Right renal pelvis (tissue), 4 donors: ENCODE results near the gene SGIP1. TPM values are rescaled to one million over a fixed set of nuclear protein-coding genes. Genes with fewer than 3 reads are reported as not detected.
A peak's percentile ranks its signal among the peaks of the same experiment; 100 is the strongest.
"Not testable (repeated sequence)": the region's sequence is repeated elsewhere in the genome, so short reads cannot be mapped to it uniquely, and the experiment has no call there.

ENCODE experiments used
- DNase-seq, 4 donors: peaks; one replicate each; pipeline ENCODE4 v3.0.0-alpha.2; 2013; ENCODE audit warnings: low read depth in 4 of 4, low spot score in 3 of 4, missing footprints in 1 of 4
- polyA plus RNA-seq, 4 donors: library from polyadenylated mRNA; unstranded; fragments of 120-200 nt; gene quantifications; one replicate each; pipeline ENCODE4 v1.2.1, GENCODE V29; 2013; ENCODE audit not compliant: insufficient read length in 4 of 4

SGIP1 gene
- polyA plus RNA-seq, 4 donors = 12.8 to 16.4 (median 15.4) TPM

DNA sequence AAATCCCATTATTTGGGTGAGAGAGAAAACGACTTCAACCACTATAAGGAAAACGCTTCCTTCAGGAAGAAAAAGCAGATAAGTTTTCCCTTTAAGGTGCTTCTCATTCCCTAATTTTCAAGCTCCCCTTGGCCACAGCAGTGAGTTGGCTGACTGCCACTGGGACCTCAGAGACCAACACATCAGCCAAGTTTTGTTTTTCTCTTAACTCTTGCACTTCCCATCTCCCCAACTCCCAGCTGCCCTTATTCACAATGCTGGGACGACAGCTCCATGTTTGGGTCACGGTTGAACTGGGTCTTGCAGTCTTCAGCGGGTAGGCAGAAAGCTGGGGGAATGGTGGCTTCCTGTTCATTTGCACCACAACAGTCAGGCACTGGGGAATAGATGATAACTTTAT, 18.9 kb downstream of the SGIP1 start:
- DNase-seq = no peak

DNA sequence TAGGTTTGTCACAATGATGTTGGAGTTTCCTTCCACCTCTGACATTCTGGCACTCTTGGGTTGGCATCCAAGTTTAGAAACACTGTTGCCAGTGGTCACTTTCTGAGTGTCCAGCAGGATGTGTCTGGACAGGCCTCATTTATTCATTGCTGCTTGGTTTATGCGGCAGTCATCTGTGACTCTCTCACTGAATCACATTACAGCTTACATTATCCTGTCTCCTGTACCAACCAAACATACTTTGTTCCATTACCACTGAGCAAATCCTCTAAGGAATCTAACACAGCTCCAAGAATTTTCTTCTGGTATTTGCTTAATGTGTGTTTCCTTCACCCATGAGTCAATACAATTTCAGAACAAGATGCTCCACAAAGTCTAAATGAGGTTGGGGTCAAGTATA, 19.9 kb downstream of the SGIP1 start:
- DNase-seq = no peak

DNA sequence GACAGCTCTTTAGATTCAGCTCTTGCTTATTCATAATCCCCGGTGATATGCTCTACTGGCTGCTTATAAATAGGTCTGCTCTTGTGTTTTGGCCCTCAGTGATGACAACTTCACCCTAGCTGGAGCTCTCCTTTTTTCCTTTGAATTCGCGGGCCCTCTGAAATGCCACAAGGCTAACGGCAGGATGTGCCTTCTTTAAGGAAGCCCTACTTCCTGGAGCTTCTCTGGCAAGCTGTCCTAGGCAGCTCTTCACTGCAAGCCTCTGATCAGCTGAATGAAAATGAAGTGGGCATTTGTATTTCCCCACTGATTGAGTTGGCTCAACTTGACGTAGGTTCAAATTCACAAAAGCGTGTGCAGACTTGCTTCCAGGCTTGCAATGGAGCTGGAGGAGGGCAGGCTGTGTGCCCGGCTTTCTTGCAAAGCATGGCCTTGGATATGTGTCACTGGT, 22.2 kb downstream of the SGIP1 start:
- no peak for DNase-seq

DNA sequence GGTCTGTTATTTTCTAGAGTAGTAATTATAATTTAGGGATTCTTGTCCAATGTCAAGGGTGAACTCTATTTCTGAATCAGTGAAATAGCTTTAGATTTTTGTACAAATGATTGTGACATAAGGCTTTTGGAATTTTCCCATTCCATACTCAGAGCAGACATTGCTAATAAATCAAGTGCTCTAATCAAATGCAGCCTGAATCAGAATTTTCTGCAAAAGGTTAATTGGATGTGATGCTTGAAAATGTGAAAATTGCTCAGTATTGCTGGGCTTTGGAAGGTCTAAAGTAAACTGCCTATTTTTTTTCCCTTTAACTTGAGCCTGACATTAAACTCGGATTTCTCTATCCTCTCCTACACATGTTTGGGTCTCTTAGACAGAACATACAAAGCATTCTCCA, 23.2 kb downstream of the SGIP1 start:
- DNase-seq = no peak

DNA sequence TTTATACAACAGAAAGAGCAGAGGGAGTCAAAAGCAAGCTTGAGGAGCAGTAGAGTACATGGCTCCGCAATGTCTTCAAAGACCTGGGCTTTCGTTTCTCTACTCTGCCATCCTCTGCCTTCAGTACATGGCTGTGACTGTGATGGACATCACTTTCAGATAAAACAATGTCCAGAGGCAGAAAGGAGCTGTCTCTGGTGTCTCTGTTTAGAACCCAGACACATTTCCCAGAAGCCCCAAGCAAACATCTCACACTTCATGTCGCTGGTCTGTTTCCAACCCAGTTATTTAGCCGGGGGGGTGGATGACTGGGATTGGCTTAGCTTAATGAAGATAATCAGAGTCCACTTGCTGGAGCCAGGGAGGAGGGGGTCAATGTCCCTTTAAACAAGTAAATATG, 25.6 kb downstream of the SGIP1 start:
- DNase-seq = no peak

DNA sequence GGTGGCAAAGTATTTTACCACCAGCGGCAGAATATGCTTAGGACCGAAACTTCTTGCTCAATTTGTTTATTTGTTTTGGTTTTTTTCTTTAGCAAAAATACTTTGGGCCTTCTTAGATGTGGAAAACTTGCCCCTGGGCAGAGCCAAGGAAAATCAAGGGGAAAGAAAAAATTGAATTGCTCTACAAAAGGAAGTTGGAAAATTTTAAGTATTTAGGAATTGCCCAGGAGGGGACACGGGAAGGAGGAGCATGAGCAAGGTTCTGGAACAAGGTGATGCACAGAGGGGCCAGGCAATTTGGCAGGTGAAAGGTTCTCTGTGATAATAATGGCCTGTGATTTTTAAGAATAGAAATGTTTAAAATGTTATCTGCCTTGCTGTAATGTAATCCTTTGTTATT, 28.6 kb downstream of the SGIP1 start:
- no peak for DNase-seq

DNA sequence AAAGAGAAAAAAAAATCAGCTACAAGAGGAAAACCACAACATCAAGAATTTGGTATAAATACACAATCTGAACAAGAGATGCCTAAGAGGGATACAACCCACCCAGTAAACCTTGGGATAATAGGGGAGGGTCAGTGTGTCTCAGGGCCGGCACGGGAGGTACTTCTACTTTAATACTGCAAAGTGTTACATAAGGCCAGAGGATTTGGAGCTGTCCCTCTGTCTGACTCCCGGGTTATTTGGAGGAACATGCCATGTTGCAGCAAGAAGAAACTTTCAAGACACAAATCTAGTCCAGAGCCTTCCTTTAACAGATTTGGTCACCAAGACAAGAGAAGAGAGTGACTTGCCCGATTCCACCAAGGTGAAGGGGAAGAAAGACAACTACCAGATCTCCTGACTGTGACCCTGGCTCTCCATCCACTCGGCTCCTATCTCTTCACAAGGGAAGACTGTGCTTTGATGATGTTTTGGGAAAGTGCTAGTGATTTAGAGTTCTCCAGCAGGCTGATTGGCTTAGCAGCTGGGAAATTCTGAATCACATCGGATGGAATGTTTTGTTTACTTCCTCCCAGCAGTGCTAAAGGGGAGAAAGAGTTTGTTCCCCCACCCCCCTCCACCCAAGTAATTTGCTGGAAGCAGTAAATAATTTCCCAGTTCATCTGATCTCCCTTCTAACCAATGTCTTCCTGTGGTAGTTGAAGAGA, 29.3 kb downstream of the SGIP1 start:
- peak in 2 of 4 donors; percentile 43 to 44 for DNase-seq

DNA sequence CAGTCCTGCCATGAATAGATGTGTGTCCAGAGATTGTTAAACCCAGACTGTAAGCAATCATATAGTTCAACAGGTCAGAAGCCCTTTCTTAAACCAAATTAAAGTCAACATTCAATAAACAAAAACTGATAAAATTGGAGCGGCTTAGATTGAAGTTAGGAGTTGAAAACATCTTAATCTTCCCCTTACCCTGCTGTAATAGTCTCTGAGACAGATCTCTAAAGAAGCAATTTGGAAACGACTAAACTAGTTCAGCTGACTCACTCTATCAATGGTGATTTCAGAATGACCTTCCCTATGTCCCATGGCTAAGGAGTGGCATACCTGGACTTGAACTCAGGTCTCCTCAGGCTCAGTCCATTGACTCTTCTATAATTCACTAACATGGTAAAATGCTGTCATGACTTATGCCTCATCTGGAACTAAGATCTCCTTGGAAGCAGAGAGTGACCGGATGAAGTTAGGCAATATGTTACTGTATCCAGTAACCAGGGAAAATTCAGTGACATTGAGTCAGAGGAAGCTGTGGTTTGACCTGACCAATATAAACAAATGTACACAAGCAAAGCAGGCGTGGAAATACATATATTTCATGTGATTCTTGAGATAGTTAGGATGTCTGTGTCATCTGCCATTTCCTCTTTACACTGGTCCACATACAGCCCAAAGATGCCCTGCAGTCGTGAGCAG, 30.1 kb downstream of the SGIP1 start:
- DNase-seq = no peak

DNA sequence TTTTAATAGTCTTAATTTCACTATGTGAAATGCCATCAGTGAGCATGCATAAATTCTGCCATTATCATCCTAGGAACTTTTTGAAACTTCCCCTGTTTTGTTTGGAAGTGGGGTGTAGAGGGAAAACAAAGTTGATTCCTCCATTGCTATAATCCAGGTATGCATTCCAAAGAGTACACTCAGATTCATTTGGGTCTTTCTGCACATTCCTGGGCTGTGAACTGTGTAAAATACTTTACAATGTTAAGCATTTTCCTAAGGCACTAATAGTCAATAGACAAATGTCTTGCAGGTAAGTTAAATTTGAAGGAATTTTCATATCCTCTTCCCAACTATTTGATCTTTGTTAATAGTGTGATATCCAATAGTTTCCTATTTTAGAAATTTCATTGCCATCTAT, 36.2 kb downstream of the SGIP1 start:
- DNase-seq = no peak

DNA sequence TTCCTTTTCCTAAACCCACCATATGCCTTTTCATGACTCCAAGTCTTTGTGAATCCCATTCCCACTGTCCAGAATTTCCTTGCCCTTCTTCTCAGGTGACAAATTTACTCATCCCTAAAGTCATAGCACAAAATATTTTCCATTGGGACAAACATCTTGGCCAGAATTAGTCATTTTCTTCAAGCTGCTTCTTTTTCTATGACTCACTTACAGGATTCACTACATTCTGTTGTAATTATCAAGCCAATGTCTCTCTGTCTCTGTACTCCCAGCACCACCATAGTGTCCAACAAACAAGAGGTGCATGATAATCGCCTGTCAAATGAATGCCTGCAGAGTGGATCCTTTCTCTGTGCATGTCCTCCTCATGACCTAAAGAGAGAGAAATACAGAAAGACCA, 37.8 kb downstream of the SGIP1 start:
- DNase-seq = no peak

DNA sequence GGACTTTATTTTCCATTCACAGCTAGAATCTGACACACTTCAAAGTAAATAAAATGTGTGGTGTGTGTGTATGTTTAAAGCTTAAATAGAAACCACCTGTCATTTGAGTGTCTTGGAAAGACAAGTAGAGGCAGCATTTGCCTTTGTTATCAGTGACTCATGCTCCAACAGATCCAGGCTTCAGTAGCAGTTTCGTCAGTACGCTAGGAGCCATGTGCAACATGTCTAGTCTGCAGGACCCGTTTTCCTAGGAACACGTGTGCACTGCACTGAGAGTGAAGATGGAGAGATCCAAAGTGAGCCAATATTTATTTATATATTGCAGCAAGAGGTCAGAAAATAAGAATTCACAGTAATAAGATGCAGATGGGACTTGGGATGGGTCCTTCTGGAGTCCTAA, 41.8 kb downstream of the SGIP1 start:
- DNase-seq = no peak

DNA sequence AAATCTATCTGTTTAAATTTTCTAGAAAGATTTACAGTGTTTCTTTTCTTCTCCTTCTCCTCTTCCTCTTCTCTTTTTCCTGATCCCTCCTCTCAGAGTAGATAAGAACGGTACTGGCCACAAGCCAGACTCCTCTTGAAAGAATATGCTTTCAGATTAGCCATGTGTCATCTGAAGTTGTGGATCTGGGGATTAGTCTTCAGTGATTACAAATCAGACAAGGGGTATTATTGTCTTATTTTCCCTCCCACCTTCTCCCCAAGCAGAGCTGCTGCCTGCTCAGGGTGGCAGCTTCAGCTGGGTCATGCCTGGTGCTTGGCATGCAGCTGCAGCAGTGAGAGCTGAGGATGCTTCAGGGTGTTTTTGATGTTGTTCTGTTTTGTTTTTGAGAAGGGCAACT, 42.7 kb downstream of the SGIP1 start:
- no peak for DNase-seq

DNA sequence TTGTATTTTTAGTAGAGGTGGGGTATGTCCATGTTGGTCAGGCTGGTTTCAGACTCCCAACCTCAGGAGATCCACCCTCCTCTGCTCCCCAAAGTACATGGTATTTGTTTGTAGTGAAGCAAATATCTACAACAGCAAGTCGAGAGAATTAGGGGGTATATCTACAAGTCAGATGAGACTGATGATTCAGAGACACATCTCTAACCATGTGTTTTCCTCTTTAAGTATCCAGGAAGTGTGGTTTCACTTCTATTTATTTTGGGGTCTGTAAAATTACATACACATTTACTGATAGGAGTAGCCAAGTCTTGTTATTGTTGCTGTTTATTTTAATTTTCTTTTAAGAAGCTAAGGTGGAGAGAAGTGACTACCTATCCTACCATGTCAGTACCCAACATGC, 44.9 kb downstream of the SGIP1 start:
- no peak for DNase-seq

DNA sequence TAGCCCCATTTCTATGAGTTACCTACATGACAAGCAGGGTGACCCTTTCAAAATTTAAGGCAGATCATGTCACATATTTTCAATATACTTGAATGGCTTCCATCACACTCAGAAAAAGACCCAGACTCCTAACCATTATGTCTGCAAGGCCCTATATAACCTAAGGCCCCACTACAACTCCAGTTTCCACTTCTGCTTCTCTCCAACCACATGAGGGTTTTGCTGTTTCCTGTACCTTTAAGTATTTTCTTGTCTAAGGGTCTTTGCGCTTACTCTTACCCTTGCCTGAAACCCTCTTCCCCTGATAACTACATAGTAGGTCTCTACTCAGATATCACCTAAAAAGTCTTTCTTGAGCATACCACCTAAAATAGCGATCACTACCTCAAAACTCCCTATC, 46.1 kb downstream of the SGIP1 start:
- no peak for DNase-seq

DNA sequence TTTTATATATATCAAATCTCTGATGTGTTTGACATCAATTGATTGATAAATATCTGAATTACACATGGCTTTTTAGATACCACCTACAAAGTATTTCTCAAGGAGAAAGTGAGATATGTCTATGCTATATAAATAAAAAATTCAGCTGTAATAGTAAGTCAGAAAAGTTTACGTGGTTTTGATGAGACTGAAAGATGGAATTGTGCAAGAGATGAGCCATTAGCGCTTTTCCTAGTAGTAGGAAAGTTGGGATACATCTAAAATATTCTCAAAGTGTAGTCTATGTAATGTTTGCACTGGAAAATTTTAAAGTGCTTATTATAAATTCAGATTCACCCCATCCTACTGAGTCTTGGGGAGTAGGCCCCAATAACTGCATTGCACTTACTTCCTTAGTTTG, 49.1 kb downstream of the SGIP1 start:
- DNase-seq = no peak

DNA sequence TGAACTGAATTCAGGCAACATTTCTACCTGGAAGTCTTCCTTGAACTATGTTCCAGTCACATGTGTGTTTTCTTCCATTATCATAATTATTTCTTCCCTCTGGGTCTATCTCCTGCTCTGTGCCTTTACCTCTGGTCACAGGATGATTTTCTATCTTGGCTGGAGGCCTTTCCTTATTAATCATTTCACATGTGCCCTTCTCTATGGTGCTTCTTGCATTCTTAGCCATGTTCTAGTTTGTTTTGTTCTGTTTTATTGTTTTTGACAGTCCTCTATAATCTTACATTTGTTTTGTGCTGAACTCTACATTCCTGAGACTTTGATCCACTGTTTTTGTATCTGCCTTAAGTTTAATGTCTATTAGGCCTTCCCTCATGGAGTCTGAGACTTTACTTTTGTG, 51.0 kb downstream of the SGIP1 start:
- no peak for DNase-seq

DNA sequence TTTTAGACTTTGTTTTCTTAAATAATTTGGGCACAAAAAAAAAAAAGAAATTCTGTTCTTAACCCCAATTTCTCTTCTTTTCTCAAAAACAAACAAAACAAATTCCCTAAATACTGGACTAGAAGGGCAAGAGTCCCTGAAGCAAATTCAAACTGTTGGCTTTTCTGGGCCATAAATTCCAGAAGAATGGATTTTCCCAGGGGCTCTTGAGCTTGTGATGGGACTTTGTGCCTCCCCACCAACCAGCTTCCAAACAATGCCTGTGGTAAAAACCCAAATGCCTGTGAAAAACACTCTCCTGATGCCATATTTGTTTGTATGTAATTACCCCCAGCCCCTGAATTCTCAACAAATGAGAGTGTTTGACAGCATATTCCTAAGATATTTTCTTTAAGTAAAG, 55.4 kb downstream of the SGIP1 start:
- DNase-seq = no peak

DNA sequence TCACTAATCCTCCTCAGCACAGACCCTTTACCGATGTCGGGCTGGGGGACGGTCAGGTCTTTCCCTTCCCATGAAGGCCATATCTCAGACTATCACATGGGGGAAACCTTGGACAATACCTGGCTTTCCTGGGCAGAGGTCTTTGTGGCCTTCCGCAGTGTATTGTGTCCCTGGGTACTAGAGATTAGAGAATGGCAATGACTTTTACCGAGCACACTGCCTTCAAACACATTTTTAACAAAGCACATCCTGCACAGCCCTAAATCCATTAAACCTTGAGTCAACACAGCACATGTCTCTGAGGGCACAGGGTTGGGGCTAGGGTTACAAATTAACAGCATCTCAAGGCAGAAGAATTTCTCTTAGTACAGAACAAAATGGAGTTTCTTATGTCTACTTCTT, 58.2 kb downstream of the SGIP1 start:
- DNase-seq = not testable (repeated sequence)

DNA sequence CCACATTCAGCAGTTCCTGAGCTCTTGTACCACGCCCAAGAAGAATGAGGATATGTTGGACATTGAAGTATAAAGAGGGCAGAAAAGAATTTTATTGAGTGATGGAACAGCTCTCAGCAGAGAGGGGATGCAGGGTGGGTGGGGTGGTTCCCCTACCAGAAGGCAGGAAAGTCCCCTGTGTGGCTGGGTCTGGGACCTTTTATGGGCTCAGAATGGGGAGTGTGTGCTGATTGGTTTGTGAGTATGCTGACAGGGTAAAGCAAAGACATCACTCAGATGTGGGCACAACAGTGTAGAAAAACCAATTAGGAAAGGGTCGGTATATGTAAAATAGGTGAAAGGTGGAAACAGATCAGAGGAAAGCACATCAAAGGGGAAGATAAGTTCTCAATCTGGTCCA, 62.2 kb downstream of the SGIP1 start:
- DNase-seq = no peak

DNA sequence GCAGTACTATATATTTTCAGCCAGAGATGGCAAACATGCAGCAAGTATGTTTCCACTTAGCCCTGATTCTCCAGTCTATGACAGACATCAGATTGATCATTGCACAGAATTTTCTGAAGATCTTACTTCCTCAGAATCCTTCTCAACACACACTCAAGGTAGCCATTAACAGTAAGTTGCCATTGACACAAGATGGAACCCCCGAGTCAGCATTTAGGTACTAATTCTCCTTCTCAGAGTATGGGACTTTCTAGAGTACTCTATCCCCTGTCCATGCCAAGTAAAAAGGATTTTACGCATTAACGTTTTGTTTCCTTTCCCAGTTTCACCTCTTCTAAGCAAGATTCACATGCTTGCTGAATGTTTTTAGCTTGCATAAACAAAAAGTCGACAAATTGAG, 63.5 kb downstream of the SGIP1 start:
- DNase-seq = no peak

DNA sequence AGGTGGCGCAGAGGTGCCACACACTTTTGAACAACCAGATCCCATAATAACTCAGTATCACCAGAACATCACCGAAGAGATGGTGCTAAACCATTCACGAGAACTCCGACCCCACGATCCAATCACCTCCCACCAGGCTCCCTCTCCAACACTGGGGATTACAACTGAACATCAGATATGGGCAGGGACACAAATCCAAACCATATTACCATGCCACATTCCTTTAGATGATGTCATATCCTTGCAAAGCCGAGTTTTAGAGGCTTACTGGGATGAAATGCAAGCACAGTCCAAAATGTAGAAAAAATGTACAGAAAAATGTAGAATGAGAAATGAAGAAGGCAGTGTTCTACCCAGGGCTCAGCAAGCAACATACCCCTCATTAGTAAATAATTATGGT, 64.7 kb downstream of the SGIP1 start:
- DNase-seq = no peak

DNA sequence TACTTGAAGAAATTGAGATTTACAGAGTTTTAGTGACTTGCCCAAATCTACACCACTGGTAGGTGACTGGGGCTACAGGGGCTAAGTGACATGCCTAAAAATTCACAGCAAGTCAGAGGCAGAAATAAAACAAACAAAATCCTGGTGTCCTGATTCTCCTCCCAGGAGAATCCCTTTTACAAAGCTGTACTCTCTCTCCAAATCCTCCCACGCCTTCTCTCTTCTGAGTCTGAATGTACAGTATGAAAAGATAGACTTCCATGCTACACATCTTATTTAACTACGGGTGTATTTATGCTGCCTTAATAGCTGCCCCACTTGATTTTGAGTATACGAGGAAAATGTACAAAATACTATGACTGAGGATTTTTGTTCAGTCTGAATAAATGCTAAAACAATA, 65.4 kb downstream of the SGIP1 start:
- DNase-seq = no peak
